Measurements from ENCODE around the gene SKAP2.

DNA sequence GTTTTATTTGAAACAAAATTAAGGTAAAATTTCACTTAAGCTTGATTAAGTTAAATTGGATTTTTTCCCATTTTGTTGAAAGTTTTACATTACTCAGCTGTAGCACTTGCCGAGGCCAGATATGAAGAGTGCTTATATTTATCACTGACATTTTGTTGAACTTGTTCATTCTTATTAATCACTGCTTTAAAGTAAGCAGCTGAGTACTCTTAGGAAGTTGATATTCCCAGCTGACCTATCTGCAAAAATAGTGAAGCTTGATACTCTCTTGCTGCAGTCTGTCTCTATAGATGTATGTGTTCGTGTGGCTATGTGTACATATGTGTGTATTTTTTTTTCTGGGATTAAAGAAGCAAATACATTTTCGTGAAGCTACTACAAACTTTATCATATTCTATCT is 150.0 kb downstream of the SKAP2 start:
- TF ChIP-seq POLR2AphosphoS5 (IDR thresholded peaks at IDR 0.05; ENCODE audit: low read depth, low read length), result no peak
- no peak for TF ChIP-seq POLR2A (IDR thresholded peaks at IDR 0.05; ENCODE audit: low read depth, low read length)
- TF ChIP-seq TAF1 (IDR thresholded peaks at IDR 0.05; ENCODE audit: borderline replicate concordance, low read depth, low read length), result no peak
